RWPE1 (cell line): ENCODE results near the gene GBGT1.

Experiments used
- CTCF ChIA-PET: fragments of 350-600 bp; sonication (Branson Sonifier 250); formaldehyde crosslinking; extraction: SDS; loops from one replicate; lab custom pipeline; 2021; lab: Yijun Ruan, JAX
- POLR2A ChIA-PET: fragments of 400-600 bp; formaldehyde crosslinking; extraction: SDS; loops from one replicate; lab custom pipeline; 2020; ENCODE audit warnings: antibody characterized with exemption; ENCODE audit not compliant: low non-redundant PET; lab: Yijun Ruan, JAX
- DNase-seq: peaks from one replicate; pipeline ENCODE4 v3.0.0; 2012; ENCODE audit warnings: low spot score
- H3K27ac ChIP-seq: fragments of 450-650 bp; 2 replicates; pipeline ENCODE4 v1.5.1; 2017
- CTCF ChIP-seq: fragments of 450-650 bp; conservative IDR thresholded peaks from 2 replicates; pipeline ENCODE4 v1.5.1; 2017; ENCODE audit warnings: low read depth, mild to moderate bottlenecking

Gene GBGT1

DNA sequence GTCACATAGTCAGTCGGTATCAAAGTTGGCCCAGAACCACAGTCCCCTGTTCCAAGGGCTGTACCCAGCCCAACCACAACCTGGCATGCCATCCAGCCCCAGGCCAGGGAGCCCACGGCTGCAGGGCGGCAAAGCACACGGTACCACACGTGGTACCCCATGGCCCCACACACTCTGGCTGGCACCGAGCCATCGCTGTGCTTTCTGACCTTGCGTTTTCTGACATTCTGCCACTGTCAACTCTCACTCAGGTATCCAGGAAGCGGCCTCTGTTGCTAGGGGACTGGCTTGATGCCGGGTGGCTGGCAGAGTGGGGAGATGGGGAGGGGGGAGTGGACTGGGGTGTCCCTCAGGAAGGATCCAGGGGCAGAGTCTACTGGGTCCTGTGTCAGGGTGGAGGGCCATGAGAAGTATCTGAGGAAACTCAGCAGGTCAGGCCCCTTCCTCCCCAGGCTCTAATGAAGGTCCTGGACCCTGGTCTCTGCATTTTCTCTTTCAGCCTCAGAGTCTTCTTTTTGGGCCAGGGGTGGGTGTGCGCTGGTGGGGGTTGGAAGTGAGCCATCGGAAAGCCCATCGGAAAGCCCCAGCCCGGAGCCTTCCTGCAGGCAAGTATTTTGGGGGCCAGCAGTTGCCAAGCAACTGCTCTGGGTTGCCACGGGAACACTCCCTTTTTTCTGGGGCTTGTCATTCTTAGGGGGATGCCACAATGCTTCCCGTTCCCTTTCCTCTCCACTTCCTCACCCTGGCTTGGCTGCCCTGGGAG lies 21.7 kb downstream of the GBGT1 start:
- peak overlapping the region; percentile 37 for H3K27ac ChIP-seq
- CTCF ChIA-PET, result interaction anchor here (0.6 to 2.9 kb wide), 4 partner anchors 19 to 68 kb away, joined by 3 to 58 read pairs (median 4); no protein-coding TSS in a partner anchor
- DNase-seq, result no peak
- POLR2A ChIA-PET, result no interaction called here
- no peak for TF ChIP-seq CTCF

GRCh38 chr9:133140606-133141005 lies 23.1 kb downstream of the GBGT1 start:
- POLR2A ChIA-PET, result no interaction called here
- CTCF ChIA-PET, result no interaction called here
- DNase-seq, result no peak
- 0 out of 2 replicates have a peak overlapping the region, but pooled peaks have one; percentile 0 for H3K27ac ChIP-seq
- no peak for TF ChIP-seq CTCF

- CTCF ChIA-PET, result no interaction called here
These were observed 23.6 kb downstream of the GBGT1 start for GRCh38 chr9:133140174-133140505.

DNA sequence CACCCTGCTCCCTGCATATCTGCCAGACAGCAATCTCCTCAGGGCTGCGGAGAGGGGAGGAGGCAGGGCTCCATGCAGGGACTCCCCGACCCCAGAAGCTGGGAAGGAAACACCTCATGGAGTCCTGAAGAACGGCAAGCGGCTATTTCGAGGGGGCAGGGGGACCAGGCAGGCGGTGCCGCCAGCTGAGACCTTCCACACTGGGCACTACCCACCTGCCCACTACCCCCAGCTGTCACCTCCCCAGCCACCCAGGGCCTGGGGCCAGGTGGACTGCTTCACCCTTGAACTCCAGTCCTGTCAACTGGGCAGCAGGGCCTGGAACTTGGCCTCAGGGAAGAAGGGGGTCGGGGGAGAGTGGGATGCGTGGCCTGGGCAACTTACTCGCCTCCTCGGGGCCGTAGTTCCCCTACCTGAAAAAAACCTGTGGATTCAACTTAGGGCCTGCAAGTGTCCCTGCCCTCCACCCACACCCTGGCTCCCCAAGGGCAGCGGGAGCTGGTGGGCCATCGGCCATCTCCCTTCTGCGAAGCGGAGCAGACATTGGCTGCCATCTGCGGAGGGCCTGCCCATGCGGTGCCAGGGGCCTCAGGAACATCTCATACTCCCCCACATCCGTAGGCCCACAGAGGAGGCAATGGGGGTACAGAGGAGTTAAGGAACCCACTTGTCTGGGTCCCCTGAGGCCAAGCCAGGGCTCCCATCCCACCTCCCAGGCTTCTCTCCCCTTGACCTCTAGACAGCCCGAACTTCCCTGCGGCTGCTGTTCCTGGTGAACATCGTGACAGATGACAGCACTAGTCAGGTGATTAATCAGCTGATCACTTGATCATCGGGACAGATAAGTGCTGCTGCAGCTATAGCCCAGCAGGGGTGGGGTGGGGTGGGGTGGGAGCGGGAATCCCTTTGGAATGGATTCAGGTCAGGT lies 24.2 kb downstream of the GBGT1 start:
- POLR2A ChIA-PET, result no interaction called here

More at GRCh38 chr9:133140174-133140505, 23.6 kb downstream of the GBGT1 start:
- H3K27ac ChIP-seq, result no peak overlapping the region; the same call in 1 of the 2 replicates
- TF ChIP-seq CTCF, result no peak
- DNase-seq, result no peak
- POLR2A ChIA-PET, result no interaction called here

GRCh38 chr9:133137451-133138231 lies 26.1 kb downstream of the GBGT1 start:
- DNase-seq, result no peak
- ChIA-PET POLR2A (no interaction called here), CTCF (interaction anchor here (0.7 to 3.1 kb wide), 4 partner anchors 9 to 116 kb away, joined by 3 to 19 read pairs (median 5); no protein-coding TSS in a partner anchor)
- no peak for TF ChIP-seq CTCF
- peak overlapping the region; percentile 95 for H3K27ac ChIP-seq

More for the DNA sequence above, 24.2 kb downstream of the GBGT1 start:
- no peak for TF ChIP-seq CTCF
- DNase-seq, result no peak
- peak overlapping the region; percentile 7 for H3K27ac ChIP-seq
- CTCF ChIA-PET, result interaction anchor here (1.3 kb wide), 1 partner anchor 37 kb away, joined by 4 read pairs; no protein-coding TSS in a partner anchor
